ENCODE results near the gene GGTLC2.
"Not testable (repeated sequence)": the region's sequence is repeated elsewhere in the genome, so short reads cannot be mapped to it uniquely, and the experiment has no call there.

GGTLC2 gene

DNA sequence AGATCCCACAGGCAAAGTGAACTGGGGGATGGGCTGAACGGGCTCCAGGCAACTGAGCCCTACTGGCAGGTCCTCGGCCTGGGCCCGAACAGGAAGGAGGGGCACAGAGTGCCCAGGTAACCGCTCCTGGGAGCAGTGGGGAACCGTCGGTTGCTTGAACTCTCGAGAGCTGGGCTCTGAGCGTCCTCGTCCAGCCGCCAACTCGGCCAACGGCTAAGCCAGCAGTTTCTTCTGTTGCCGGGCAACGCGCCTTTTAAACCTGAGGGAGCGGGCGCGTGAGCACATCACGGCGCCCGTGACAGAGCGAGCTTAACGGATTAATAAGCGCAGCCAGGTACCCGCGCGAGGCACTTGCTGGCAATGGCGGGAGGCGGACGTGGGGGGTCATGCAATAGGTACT lies at the start of gene GGTLC2:
GGTLC2 (plus strand) TSS at position 301 of the 400 bp plus-strand sequence. CDS start 1,732 bp downstream, outside the sequence.
- H3K9me3 Mint-ChIP-seq; H3K27ac Mint-ChIP-seq; H3K27me3 Mint-ChIP-seq; H3K4me1 Mint-ChIP-seq (ENCODE audit: low read depth); H3K4me3 Mint-ChIP-seq; H3K36me3 Mint-ChIP-seq (ENCODE audit: low read depth): not testable (repeated sequence)

DNA sequence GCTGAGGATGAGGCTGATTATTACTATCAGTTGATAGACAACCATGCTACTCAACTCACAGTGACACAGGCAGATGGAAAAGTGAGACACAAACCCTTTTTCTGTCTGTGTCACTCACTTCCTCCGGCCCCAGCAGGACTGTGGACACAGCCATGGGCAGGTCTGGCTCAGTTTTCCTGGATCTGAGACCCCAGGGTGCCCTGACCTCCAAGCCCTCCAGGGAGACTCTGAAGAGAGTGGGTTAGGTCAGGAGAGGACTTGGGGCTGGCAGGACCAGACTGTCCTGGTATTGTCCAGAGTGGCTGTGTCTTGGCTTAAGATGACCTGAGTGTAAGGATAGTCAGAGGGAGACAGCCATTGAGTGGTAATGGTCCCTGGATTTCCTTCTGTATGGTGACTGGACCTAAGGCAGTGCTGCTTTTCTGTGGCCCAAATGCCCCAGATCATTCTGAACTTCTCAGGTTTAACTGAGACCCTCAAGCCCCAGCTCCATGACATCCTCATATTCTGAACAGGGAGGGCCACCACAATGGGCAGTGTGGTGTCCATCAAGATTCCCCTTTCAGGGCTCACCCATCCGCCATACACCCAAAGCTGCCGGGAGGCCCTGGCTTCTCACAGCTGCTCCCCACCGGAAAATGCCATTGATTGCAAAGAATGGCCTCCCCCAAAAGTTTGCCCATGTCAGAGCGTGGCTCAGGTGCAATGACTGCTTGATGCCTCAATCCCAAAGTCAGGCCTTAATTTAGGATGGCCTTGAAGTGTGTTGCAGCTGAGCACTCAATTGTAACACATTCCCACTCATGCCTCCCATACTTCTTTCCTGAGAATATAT lies 49.2 kb upstream of the GGTLC2 start:
- H3K27ac Mint-ChIP-seq, result no peak overlapping the region
- H3K27me3 Mint-ChIP-seq, result no peaks in the 10 kb centered on the region
- no peaks in the 10 kb centered on the region for H3K36me3 Mint-ChIP-seq (ENCODE audit: low read depth)
- H3K4me1 Mint-ChIP-seq (ENCODE audit: low read depth), result peaks cover 5% of the 10 kb centered on the region
- H3K4me3 Mint-ChIP-seq, result no peak overlapping the region
- no peaks in the 10 kb centered on the region for H3K9me3 Mint-ChIP-seq

DNA sequence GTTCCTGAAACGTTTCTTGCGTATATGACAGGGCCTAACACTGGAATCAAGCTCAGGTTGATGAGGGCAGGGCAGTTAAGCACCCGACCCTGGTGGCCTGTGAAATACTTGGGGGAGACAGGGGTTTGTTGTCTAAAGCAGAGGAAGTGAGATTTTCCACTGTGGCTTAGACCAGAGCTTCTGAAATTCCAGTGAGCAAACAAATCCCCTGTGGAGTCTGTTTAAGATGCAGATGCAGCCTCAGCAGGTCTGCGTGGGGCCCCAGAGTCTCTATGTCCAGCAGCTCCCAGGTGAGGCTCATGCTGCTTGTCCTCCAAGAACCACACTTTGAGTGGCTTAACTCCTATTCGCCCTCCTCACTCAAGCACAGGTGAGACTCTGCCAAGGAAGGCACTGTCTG lies 46.3 kb upstream of the GGTLC2 start:
- H3K27ac Mint-ChIP-seq, result no peak overlapping the region
- H3K36me3 Mint-ChIP-seq (ENCODE audit: low read depth), result no peaks in the 10 kb centered on the region
- no peak overlapping the region for H3K4me3 Mint-ChIP-seq
- H3K4me1 Mint-ChIP-seq (ENCODE audit: low read depth), result peaks cover 5% of the 10 kb centered on the region
- no peaks in the 10 kb centered on the region for H3K27me3 Mint-ChIP-seq
- H3K9me3 Mint-ChIP-seq, result no peaks in the 10 kb centered on the region

DNA sequence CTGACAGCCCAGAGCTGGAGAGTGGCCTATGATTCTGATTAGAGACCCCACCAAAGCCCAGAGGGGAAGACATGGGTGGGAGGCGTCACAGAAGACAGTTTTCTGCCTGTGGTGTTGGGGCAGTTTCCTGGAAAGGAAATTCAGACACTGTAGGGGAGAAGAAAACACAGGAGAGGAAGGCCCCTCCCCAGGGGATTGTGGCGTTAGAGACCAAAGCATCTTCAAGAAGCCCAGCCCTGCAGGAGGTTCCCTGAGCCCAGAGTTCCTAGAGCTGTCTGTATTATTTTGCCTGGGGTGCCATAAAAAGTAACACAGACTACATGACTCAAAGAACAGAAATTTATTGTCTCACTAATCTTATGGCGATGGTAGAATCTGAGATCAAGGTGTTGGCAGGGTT lies 45.2 kb upstream of the GGTLC2 start:
- Mint-ChIP-seq H3K36me3 (ENCODE audit: low read depth) (no peaks in the 10 kb centered on the region), H3K4me1 (ENCODE audit: low read depth) (peaks cover under 1% of the 10 kb centered on the region), H3K9me3 (no peaks in the 10 kb centered on the region), H3K27ac (no peak overlapping the region), H3K4me3 (no peak overlapping the region), H3K27me3 (no peaks in the 10 kb centered on the region)

DNA sequence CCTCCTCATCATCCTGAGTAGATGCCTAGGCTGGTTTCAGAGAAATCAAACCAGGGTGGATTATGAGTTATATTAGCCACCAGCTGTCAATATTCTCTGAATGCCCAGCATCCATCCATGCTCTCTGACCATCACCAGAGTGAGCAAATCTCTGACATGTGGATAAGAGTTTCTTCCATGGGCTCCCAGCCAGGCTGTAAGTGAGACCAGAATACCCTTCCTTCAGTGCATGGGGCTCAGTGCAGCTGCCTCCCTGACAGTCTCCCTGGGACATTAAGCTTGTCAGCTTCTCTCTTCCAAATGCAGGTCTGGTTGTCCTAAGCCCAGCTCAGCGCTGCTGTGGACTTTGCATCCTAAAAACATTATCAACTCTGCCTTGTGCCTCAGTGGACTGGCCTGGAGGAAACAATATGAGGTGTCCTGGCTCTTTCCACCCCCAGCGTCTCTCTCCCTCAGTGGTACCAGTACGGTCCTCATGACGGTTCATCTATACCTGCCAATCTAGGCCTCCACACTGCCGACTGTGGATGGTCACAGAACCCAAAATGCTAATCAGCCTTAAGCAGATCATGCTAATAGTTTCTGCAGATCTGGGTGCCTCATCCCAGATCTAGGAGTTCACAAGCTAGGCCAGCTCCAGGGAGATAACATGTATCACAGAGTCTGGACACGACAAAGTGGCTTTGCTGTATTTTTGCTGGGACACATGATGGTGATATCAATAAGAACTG lies 43.7 kb upstream of the GGTLC2 start:
- no peaks in the 10 kb centered on the region for H3K9me3 Mint-ChIP-seq
- no peaks in the 10 kb centered on the region for H3K27me3 Mint-ChIP-seq
- no peak overlapping the region for H3K4me3 Mint-ChIP-seq
- H3K36me3 Mint-ChIP-seq (ENCODE audit: low read depth), result no peaks in the 10 kb centered on the region
- H3K27ac Mint-ChIP-seq, result no peak overlapping the region
- H3K4me1 Mint-ChIP-seq (ENCODE audit: low read depth), result no peaks in the 10 kb centered on the region

DNA sequence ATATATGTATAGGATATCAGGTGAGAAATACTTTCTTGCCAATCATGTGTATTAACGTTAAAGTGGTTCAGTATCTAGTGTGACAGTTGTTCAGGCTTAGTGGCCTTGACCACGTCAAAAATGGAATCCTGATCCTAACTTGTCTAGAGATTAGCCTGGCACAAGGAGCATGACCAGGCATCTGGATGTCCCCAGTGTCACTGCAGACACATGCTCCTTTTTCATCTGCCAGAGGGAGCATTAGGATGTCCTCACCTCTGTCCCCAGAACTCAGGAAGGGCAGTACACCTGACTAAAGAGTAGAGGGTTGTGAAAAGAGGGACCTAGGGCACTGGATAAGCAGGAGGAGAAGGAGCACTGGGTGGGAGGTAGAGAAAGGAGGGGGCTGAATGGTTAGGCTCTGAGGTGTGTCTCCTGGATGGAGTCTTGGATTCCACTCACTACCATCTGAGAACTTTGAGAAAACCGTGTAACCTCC lies 40.9 kb upstream of the GGTLC2 start:
- H3K4me3 Mint-ChIP-seq, result no peak overlapping the region
- H3K36me3 Mint-ChIP-seq (ENCODE audit: low read depth), result no peaks in the 10 kb centered on the region
- H3K27me3 Mint-ChIP-seq, result no peaks in the 10 kb centered on the region
- H3K4me1 Mint-ChIP-seq (ENCODE audit: low read depth), result peaks cover 4% of the 10 kb centered on the region
- H3K9me3 Mint-ChIP-seq, result no peaks in the 10 kb centered on the region
- H3K27ac Mint-ChIP-seq, result no peak overlapping the region

DNA sequence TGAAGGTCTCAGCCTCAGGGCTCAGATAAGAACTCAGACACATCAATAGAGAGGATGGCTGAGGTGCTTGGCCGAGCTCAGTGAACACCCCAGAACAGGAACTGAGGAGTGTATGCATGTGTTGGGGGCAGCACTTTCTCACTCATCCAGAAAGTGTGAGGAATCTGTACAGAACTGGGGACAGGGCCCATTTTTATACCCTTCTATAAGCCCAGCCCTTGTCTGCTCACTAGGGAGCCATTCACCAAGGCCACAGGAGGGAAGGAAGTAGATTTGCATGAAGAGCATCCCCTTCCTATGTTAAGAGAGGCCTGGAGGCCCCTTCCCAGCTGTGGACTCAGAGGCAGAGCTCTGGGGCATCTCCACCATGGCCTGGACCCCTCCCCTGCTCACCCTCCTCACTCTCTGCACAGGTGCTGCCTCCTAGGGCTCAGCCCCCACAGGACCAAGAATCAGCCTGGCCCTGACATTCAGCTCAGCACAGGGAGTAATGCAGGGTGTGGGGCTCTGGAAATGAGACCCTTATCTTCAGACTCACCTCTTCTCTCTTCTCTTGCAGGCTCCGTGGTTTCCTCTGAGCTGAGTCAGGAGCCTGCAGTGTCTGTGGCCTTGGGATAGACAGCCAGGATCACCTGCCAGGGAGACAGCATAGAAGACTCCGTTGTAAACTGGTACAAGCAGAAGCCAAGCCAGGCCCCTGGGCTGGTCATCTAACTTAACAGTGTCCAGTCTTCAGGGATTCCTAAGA lies 39.9 kb upstream of the GGTLC2 start:
- no peaks in the 10 kb centered on the region for H3K9me3 Mint-ChIP-seq
- peaks cover 8% of the 10 kb centered on the region for H3K4me1 Mint-ChIP-seq (ENCODE audit: low read depth)
- H3K4me3 Mint-ChIP-seq, result no peak overlapping the region
- H3K27me3 Mint-ChIP-seq, result peaks cover 5% of the 10 kb centered on the region
- peak overlapping the region; percentile 15 for H3K27ac Mint-ChIP-seq
- H3K36me3 Mint-ChIP-seq (ENCODE audit: low read depth), result no peaks in the 10 kb centered on the region

DNA sequence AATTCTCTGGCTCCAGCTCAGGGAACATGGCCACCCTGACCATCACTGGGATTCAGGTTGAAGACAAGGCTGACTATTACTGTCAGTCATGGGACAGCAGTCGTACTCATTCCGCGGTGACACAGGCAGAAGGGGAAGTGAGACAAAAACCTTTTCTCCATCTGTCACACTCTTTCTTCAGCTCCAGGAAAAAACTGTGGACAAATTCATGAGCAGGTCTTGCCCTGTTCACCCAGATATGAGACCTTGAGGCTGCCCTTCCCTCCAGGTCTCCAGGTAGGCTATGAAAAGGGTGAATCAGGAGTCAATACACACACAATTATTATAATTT lies 39.4 kb upstream of the GGTLC2 start:
- peaks cover 8% of the 10 kb centered on the region for H3K4me1 Mint-ChIP-seq (ENCODE audit: low read depth)
- no peak overlapping the region for H3K4me3 Mint-ChIP-seq
- peaks cover 5% of the 10 kb centered on the region for H3K27me3 Mint-ChIP-seq

DNA sequence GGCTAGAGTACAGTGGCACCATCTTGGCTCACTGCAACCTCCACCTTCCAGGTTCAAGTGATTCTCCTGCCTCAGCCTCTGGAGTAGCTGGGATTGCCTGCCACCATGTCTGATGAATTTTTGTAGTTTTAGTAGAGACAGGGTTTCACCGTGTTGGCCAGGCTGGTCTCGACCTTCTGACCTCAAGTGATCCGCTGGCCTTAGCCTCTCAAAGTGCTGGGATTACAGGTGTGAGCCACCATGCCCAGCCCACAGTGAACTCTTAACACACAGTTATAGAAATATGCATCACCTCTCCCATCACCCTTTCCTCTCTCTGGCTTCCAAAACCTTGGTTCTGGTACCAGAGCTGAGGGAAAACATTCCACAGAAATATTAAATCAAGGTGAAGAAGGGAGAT lies 36.4 kb upstream of the GGTLC2 start:
- H3K27me3 Mint-ChIP-seq; H3K27ac Mint-ChIP-seq; H3K36me3 Mint-ChIP-seq (ENCODE audit: low read depth); H3K4me3 Mint-ChIP-seq; H3K9me3 Mint-ChIP-seq; H3K4me1 Mint-ChIP-seq (ENCODE audit: low read depth): not testable (repeated sequence)

More for the DNA sequence above, 39.4 kb upstream of the GGTLC2 start:
- Mint-ChIP-seq H3K27ac (peak overlapping the region; percentile 15), H3K36me3 (ENCODE audit: low read depth) (no peaks in the 10 kb centered on the region), H3K9me3 (no peaks in the 10 kb centered on the region)

DNA sequence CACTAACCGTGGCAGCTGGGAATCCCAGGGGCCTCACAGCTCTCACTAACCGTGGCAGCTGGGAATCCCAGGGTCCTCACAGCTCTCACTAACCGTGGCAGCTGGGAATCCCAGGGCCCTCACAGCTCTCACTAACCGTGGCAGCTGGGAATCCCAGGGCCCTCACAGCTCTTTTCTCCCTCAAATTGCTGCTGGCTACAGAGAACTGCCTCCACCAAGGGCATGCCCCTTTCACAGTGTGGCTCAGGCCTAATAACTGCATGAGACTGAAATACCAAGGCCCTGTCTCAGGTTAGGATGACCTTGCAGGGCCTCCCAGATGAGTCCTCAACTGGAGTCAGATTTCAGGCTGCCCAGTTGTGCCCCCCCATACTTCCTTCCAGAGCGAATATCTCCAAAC lies 35.1 kb upstream of the GGTLC2 start:
- Mint-ChIP-seq H3K4me3 (no peak overlapping the region), H3K9me3 (no peaks in the 10 kb centered on the region), H3K27me3 (peaks cover 5% of the 10 kb centered on the region), H3K27ac (no peak overlapping the region), H3K36me3 (ENCODE audit: low read depth) (no peaks in the 10 kb centered on the region), H3K4me1 (ENCODE audit: low read depth) (peaks cover 8% of the 10 kb centered on the region)

DNA sequence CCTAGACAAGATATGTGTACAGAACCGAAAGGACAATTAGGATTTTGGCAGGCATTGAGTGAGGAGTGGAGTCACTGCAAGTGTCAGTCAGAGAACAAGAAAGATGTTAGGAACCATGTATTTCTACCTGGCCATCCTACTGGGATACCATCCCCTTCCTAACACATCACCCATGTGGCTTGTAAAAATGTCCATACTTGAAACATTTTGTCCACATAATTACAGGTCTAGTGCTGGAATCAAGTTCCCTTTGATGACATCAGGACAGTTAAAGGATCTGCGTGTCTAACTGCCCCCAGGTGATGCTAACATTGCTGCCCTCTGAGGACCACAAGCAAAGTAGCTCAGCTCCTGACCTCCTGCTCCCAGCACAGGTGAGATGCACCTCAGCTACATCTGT lies 31.9 kb upstream of the GGTLC2 start:
- Mint-ChIP-seq H3K4me3 (no peak overlapping the region), H3K27me3 (peaks cover 14% of the 10 kb centered on the region), H3K9me3 (no peaks in the 10 kb centered on the region), H3K27ac (no peak overlapping the region), H3K4me1 (ENCODE audit: low read depth) (peaks cover 23% of the 10 kb centered on the region), H3K36me3 (ENCODE audit: low read depth) (no peaks in the 10 kb centered on the region)

DNA sequence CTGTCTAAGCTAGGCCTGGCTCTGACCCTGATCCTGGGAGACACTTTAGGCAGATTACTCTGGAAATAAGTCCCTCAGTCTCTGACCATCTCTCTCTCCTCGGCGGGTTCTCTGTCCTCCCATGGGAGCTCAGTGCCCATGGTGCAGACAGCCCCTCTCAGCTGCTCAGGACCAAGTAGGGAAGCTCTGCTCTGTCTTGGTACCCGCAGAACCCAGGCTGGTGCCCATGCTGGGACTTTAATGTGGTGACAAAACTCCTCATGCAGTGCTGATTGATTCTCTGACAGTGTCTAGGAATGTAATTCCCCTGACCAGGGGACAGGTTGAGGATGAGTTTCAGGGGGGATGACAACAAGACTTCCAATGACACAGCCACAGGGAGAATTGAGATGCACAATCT lies 30.3 kb upstream of the GGTLC2 start:
- peaks cover 19% of the 10 kb centered on the region for H3K4me1 Mint-ChIP-seq (ENCODE audit: low read depth)
- H3K36me3 Mint-ChIP-seq (ENCODE audit: low read depth), result no peaks in the 10 kb centered on the region
- H3K4me3 Mint-ChIP-seq, result no peak overlapping the region
- no peak overlapping the region for H3K27ac Mint-ChIP-seq
- peaks cover 9% of the 10 kb centered on the region for H3K27me3 Mint-ChIP-seq
- H3K9me3 Mint-ChIP-seq, result no peaks in the 10 kb centered on the region

DNA sequence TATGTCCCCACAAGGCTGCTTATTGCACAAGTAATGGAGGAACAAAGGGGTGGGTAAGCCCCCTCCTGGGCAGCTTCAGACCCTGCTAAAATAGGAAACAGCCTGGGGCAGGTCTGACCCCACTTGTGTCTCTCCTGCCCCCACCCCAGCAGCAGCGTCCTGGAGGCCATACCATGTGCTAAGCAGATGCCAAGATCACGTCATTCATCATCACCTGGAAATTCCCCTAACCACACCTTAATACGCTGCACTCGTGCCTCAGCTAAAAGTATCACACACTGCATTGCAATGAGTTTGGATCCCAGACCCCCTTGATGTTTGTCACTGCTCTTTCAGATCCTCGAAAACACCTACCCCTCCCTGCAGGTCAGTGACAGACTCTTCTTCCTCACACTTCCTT lies 27.8 kb upstream of the GGTLC2 start:
- peaks cover 19% of the 10 kb centered on the region for H3K4me1 Mint-ChIP-seq (ENCODE audit: low read depth)
- no peaks in the 10 kb centered on the region for H3K9me3 Mint-ChIP-seq
- H3K27ac Mint-ChIP-seq, result peak overlapping the region; percentile 18
- peaks cover 9% of the 10 kb centered on the region for H3K27me3 Mint-ChIP-seq
- H3K4me3 Mint-ChIP-seq, result no peak overlapping the region
- H3K36me3 Mint-ChIP-seq (ENCODE audit: low read depth), result no peaks in the 10 kb centered on the region

DNA sequence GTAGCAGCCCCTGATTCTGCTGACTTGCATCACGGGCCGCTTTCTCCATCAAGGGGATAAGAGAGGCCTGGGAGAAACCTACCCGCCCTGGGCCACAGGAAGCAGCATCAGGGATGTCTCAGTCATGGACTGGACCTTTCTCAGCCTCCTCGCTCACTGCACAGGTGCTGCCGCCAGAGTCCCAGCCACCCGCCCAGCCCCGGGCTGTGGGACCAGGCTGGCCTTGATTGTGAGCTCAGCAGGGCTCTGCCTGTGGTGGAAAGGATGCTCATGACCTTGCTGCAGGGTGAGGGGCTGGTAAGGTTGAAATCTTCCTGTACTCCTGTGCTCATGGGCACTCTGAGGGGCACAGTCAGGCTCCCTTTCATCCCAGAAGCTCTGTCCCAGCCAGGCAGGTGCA lies 26.0 kb upstream of the GGTLC2 start:
- H3K9me3 Mint-ChIP-seq, result no peaks in the 10 kb centered on the region
- no peaks in the 10 kb centered on the region for H3K36me3 Mint-ChIP-seq (ENCODE audit: low read depth)
- no peak overlapping the region for H3K27ac Mint-ChIP-seq
- no peak overlapping the region for H3K4me3 Mint-ChIP-seq
- H3K27me3 Mint-ChIP-seq, result peaks cover 9% of the 10 kb centered on the region
- peaks cover 19% of the 10 kb centered on the region for H3K4me1 Mint-ChIP-seq (ENCODE audit: low read depth)

DNA sequence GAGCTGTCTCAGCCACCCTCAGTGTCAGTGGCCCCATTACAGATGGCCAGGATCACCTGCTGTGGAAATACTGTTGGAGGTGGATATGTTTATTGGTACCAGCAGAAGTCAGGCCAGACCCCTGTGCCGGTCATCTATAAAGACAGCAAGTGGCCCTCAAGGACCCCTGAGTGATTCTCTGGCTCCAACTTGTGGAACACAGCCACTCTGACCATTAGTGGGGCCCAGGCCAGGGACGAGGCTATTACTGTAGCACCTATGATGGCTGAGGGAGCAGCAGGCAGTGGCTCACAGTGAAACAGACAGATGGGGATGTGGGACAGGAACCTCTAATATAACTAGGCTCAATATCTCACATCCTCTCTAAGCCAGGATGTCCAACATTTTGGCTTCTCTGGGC lies 25.5 kb upstream of the GGTLC2 start:
- no peak overlapping the region for H3K27ac Mint-ChIP-seq
- no peak overlapping the region for H3K4me3 Mint-ChIP-seq
- H3K36me3 Mint-ChIP-seq (ENCODE audit: low read depth), result no peaks in the 10 kb centered on the region
- peaks cover 9% of the 10 kb centered on the region for H3K27me3 Mint-ChIP-seq
- no peaks in the 10 kb centered on the region for H3K9me3 Mint-ChIP-seq
- peaks cover 19% of the 10 kb centered on the region for H3K4me1 Mint-ChIP-seq (ENCODE audit: low read depth)

Data from stimulated activated naive CD8-positive, alpha-beta T cell treated with anti-CD3 and anti-CD28 coated beads, Interleukin-15, Interleukin-2, amounts not matched to agents 100 ng/mL and 50 ng/mL, for 24 hours (primary cell).